Prostate gland (tissue), 2 donors: Measurements from ENCODE around the gene STK38.

Source experiments
- POLR2A ChIP-seq: fragments of 450-650 bp; IDR thresholded peaks from one replicate; pipeline ENCODE4 v1.6.1; 2016; ENCODE audit warnings: antibody characterized with exemption, mild to moderate bottlenecking
- POLR2AphosphoS5 ChIP-seq: sonication (generic); formaldehyde crosslinking; IDR thresholded peaks from one replicate; pipeline ENCODE4 v1.6.1; 2017; ENCODE audit warnings: antibody characterized with exemption
- TF ChIP-seq, protein P1 (sequence below), 4 experiments: fragments of 200-600 bp in 2 of 4; fragments of 450-650 bp in 2 of 4; sonication (generic) in 2 of 4; IDR thresholded peaks; 1 replicate in 3 of 4; 2 replicates in 1 of 4; pipeline ENCODE4 v1.5.1; 2016 to 2019; ENCODE audit warnings: antibody characterized with exemption in 4 of 4, mild to moderate bottlenecking in 2 of 4, moderate library complexity in 2 of 4

GRCh38 chr6:36460916-36461315, 86.4 kb downstream of the STK38 start:
- TF ChIP-seq POLR2A (no peak), POLR2AphosphoS5 (no peak)
- TF ChIP-seq, protein P1, sequence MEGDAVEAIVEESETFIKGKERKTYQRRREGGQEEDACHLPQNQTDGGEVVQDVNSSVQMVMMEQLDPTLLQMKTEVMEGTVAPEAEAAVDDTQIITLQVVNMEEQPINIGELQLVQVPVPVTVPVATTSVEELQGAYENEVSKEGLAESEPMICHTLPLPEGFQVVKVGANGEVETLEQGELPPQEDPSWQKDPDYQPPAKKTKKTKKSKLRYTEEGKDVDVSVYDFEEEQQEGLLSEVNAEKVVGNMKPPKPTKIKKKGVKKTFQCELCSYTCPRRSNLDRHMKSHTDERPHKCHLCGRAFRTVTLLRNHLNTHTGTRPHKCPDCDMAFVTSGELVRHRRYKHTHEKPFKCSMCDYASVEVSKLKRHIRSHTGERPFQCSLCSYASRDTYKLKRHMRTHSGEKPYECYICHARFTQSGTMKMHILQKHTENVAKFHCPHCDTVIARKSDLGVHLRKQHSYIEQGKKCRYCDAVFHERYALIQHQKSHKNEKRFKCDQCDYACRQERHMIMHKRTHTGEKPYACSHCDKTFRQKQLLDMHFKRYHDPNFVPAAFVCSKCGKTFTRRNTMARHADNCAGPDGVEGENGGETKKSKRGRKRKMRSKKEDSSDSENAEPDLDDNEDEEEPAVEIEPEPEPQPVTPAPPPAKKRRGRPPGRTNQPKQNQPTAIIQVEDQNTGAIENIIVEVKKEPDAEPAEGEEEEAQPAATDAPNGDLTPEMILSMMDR (IDR thresholded peaks at IDR 0.05): no peak
